Ecto neural progenitor cell (in vitro differentiated cells): ENCODE measurements around the gene IL18RAP.

Source experiments
- DNase-seq: peaks from one replicate; pipeline ENCODE4 v3.0.0-alpha.2; 2018; ENCODE audit warnings: low spot score

IL18RAP gene

DNA sequence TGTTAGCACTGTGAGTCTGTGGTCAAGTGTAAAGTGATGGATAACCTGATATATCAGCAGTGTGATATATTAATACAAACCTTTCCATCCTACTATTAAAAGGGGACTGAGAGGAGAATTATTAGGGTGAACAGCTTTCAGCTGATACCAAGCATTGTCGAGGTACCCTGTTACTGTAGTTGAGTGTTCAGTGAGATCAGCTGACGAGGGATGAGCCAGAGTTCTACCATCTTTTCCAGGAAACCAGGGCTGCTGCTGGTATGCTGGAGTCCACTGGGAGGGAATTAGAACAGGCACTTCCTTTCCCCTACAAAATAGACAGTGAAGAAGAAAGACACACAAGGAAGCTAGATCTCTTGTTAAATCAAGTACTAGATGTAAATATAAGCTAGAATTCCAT, 408 bp downstream of the IL18RAP start:
- DNase-seq: no peak

- no peak for DNase-seq
Measured at GRCh38 chr2:102424754-102425153, 1.8 kb downstream of the IL18RAP start.

- no peak for DNase-seq
Measured at GRCh38 chr2:102425441-102426132, 2.6 kb downstream of the IL18RAP start.

DNA sequence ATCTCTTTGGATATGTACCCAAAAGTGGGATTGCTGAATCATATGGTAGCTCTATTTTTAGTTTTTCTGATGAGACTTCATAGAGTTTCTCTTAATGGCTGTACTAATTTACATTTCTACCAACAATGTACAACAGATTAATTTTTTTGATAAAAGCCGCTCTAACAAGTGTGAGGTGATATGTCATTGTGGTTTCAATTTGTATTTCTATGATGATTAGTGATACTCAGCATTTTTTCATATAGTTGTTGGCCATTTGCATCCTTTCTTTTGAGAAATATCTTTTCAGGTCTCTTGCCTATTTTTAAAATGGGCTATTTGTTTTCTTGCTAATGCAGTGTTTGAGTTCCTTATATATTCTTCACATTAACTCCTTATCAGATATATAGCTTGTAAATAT, 4.3 kb downstream of the IL18RAP start:
- DNase-seq: no peak

DNA sequence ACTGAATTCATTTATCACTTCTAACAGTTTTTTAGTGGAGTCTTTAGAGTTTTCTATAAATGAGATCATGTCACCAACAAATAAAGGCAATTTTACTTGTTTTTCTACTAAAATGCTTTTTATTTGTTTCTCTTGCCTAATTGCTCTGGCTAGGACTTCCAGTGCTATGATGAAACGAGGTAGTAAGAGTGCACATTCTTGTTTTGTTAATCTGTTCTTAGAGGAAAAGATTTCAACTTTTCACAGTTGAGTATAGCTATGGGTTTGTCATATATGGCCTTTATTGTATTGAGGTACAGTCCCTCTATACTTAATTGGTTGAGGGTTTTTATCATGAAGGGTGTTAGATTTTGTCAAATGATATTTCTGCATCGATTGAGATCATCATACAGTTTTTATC, 5.6 kb downstream of the IL18RAP start:
- DNase-seq: no peak

GRCh38 chr2:102432386-102432785, 9.4 kb downstream of the IL18RAP start:
- no peak for DNase-seq

DNA sequence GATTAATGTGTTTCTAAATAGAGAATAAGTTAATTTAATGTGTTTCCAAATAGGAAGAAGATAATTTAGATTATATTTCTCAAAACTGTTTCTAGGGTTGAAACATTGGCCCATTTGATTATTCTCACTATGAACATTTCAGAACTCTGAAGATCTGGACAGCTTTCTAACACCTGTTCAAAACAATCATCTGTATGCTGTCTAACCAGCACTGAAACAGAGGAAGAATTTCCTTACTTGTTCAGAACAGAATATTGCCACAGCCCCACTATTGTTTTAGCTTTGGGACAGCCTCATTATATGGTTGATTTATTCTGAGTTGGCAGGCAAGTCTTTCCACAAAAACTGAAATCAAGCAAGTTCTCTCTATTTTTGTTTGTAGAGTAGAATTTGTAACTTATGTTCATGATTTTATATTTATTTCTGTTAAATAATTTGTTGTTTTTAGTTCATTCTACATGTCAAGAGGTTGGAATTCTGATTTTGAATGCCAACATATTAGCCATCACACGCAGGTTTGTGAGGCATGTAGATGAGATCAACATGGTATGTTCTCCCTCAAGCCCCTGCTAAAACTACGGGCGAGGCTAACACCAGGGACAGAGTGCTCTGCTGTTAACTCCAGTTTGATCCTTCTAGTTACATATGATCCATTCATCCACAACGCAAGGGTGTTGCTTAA, 11.2 kb downstream of the IL18RAP start:
- DNase-seq: no peak

GRCh38 chr2:102434655-102435381, 11.9 kb downstream of the IL18RAP start:
- DNase-seq: no peak

DNA sequence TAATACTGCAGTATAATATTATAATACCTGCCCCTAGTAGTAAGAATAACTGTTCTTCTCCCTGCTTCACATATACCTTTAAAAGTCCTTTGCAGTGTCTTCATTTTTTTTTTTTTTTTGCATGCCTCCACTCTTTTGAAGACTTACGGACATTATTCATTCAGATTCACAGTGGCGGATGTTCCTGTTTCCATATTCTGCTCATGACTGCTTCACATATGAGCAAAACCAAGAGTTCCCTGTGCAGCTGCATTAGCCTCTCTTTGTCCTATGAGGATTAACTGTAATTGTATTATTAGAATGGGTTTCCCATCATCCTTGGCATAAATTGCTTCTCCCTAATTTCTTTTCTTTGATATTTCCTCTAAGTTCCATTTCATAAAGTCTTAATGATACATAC, 12.8 kb downstream of the IL18RAP start:
- DNase-seq: no peak

DNA sequence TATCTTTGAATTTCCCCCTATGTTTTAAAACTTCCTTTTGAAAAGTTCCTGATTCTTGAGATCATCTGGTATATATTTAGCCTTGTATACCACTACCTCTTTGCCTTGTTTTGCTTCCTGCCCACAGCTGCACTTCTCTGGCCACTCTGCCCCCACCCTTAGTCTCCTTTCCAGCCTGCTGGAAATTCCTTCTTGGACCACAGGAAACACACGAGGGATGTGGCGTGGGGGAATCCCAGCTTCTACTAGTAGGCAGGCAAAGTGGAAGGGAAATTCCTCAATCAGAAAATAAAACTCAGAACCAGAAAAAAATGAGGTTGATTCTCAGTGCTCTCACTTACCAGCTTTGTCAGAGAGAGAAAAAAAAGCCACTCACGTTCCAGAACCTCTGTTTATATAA, 13.4 kb downstream of the IL18RAP start:
- no peak for DNase-seq

DNA sequence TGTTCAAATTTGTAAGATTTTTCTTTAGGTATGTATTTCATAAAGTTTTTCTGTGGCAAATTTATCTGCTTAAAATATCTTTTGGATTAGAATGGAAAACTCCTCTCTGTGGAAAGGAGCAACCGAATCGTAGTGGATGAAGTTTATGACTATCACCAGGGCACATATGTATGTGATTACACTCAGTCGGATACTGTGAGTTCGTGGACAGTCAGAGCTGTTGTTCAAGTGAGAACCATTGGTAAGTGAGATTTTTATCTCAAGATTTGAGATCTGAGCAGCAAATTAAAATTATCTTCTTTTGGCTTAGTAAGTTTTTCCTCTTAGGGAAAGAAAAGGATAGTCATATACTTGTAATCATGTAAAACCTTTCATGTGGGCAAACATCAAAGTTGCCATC, 14.2 kb downstream of the IL18RAP start:
- no peak for DNase-seq

DNA sequence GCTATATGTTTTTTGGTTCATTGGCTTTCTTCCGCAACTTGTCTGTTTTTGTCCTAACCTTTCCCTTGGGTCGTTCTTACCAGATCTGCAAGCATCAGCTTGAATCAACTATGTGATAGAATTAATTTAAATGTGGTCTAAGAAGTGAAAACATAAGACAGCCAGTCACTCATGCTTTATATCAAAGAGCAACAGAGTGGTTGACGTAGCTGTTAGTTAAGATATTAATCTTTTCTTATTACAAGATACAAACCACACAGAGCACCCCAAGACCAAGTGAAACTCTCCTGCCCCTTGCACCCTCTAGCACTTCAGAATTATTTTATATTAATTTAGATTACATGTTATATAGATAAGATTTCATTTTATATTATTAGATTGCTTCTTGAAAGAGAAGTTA, 15.2 kb downstream of the IL18RAP start:
- no peak for DNase-seq

DNA sequence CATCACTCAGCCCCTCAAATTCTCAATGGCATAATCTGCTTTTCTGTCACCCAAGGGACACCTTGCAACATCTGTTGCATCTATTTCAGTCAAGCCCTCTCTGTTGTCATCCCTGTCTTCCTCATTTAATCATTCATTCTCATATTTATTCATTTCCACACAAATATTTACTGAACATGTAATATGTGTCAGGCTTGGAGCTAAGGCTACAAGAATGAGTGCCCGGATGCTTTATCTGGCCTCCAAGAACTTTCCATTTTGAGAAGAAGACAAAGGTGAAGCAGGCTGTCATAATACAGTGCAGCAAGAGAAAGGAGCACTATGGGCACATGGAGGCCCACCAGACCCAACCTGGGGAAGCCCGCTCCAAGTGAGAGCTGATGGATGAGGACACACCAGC, 15.6 kb downstream of the IL18RAP start:
- DNase-seq: no peak

GRCh38 chr2:102439065-102439695, 16.2 kb downstream of the IL18RAP start:
- DNase-seq: no peak

- DNase-seq: no peak
Measured at GRCh38 chr2:102442967-102443828, 20.2 kb downstream of the IL18RAP start.

- no peak for DNase-seq
Measured at GRCh38 chr2:102444233-102444632, 21.3 kb downstream of the IL18RAP start.

GRCh38 chr2:102446936-102447335, 24.0 kb downstream of the IL18RAP start:
- no peak for DNase-seq

DNA sequence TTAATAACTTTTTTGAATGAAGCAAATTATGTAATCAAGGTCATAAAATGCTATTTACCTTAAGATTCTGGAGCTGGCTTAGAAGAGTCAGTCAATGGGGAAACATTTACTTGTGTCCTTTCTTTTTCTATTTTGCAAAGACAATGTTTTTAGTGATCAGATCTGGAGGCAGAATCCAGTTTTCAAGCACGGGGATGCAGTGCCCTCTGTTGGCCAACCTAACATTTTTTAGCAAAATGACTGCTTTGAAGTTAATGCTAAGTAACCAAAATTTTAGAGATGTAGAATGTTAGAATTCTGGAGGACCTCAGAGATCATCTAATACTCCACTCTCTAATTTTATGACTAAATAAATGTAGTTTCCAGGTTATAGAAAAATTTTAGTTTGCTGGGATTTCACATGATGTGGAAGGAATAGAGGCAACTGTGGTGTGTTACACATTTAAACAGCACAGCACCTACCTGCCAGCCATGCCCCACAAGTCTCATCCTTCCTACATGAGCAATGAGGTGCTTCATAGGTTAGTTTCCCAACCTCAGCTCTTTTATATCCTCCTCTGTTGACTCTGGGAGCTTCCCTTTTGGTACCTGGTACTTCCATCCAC, 26.5 kb downstream of the IL18RAP start:
- no peak for DNase-seq

DNA sequence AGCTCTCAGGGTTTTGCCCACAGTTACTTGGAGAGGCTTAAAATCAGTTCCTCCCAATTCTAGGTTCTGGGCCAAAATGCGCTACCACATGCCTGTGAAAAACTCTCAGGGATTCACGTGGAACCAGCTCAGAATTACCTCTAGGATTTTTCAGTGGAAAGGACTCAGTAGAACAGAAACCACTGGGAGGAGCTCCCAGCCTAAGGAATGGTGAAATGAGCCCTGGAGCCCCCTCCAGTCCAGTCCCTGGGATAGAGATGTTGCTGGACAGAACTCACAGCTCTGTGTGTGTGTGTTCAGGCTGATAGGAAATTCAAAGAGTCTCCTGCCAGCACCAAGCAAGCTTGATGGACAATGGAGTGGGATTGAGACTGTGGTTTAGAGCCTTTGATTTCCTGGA, 29.0 kb downstream of the IL18RAP start:
- no peak for DNase-seq

DNA sequence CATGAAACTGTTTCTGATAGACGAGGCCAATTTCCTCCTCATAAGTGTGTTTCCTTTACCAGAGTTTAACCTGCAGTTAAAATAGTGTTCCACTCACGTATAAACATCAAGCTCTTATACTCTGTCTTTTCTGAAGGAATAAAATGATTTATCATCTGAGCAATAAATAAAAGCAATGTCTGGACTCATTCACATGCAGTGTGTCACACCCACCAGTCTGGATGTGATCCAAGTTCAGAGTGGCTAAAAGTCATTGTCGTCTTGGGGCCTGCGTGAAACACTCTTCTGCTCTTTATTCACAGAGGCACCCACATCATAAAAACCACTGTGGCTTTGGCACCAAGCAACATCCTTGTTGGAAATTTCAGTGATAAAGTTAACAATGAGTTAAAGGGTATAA, 30.5 kb downstream of the IL18RAP start:
- no peak for DNase-seq

GRCh38 chr2:102455061-102455670, 32.2 kb downstream of the IL18RAP start:
- DNase-seq: no peak
